DND-41 (cell line): ENCODE results near the gene CTBP2.

ENCODE experiments used
- ATAC-seq: fragments of 200-7000 bp; cut with Tn5 transposase; 3 replicates; pipeline ENCODE4 v1.9.1; 2021; ENCODE audit warnings: low read depth; ENCODE audit not compliant: insufficient read depth
- DNase-seq: peaks from one replicate; pipeline ENCODE4 v3.0.0-alpha.2; 2020
- H2AFZ ChIP-seq: 2 replicates; pipeline ENCODE4 v1.6.0; 2012; ENCODE audit warnings: low read depth, low read length
- H3K27ac ChIP-seq: 2 replicates; pipeline ENCODE4 v1.5.1; 2012; ENCODE audit warnings: low read length, inconsistent platforms
- H3K27me3 ChIP-seq: fragments of 200-600 bp; sonication (generic); 2 replicates; pipeline ENCODE4 v1.6.0; 2012; ENCODE audit warnings: low read length, mild to moderate bottlenecking, inconsistent platforms; ENCODE audit not compliant: insufficient read depth, poor library complexity
- H3K36me3 ChIP-seq: 2 replicates; pipeline ENCODE4 v1.5.1; 2012; ENCODE audit warnings: low read length, inconsistent platforms; ENCODE audit not compliant: insufficient read depth
- H3K4me1 ChIP-seq: 2 replicates; pipeline ENCODE4 v1.5.1; 2012; ENCODE audit warnings: mild to moderate bottlenecking, low read length; ENCODE audit not compliant: insufficient read depth
- H3K4me2 ChIP-seq: 2 replicates; pipeline ENCODE4 v1.6.0; 2012; ENCODE audit warnings: mild to moderate bottlenecking, moderate library complexity, low read length, inconsistent platforms; ENCODE audit not compliant: insufficient read depth
- H3K4me3 ChIP-seq, 2 experiments: fragments of 200-600 bp in 1 of 2; shearing (Covaris generic) in 1 of 2; 2 replicates each; pipeline ENCODE4 v1.5.1; 2012 to 2016; ENCODE audit warnings: inconsistent platforms in 2 of 2, low read length in 2 of 2, mild to moderate bottlenecking in 2 of 2, low read depth in 1 of 2, moderate library complexity in 1 of 2
- H3K79me2 ChIP-seq: 2 replicates; pipeline ENCODE4 v1.6.0; 2012; ENCODE audit warnings: low read length, inconsistent platforms; ENCODE audit not compliant: insufficient read depth
- H3K9ac ChIP-seq: 2 replicates; pipeline ENCODE4 v1.6.0; 2012; ENCODE audit warnings: low read depth, mild to moderate bottlenecking, inconsistent platforms, low read length, moderate library complexity
- H3K9me3 ChIP-seq: 2 replicates; pipeline ENCODE4 v1.5.1; 2012; ENCODE audit warnings: low read length, moderate library complexity, mild to moderate bottlenecking, inconsistent platforms; ENCODE audit not compliant: insufficient read depth, severe bottlenecking
- H4K20me1 ChIP-seq: 2 replicates; pipeline ENCODE4 v1.6.0; 2012; ENCODE audit warnings: low read length; ENCODE audit not compliant: insufficient read depth
- EZH2 ChIP-seq: IDR thresholded peaks from 3 replicates; pipeline ENCODE4 v1.6.1; 2012; ENCODE audit warnings: borderline replicate concordance, low read depth, mild to moderate bottlenecking, moderate library complexity, low read length, inconsistent platforms; ENCODE audit not compliant: severe bottlenecking
- TF ChIP-seq, protein P1 (sequence below): IDR thresholded peaks from 2 replicates; pipeline ENCODE4 v1.5.1; 2012; ENCODE audit warnings: borderline replicate concordance, low read length, moderate library complexity, mild to moderate bottlenecking; ENCODE audit not compliant: poor library complexity, severe bottlenecking; ENCODE audit errors: extremely low read depth

Gene CTBP2

DNA sequence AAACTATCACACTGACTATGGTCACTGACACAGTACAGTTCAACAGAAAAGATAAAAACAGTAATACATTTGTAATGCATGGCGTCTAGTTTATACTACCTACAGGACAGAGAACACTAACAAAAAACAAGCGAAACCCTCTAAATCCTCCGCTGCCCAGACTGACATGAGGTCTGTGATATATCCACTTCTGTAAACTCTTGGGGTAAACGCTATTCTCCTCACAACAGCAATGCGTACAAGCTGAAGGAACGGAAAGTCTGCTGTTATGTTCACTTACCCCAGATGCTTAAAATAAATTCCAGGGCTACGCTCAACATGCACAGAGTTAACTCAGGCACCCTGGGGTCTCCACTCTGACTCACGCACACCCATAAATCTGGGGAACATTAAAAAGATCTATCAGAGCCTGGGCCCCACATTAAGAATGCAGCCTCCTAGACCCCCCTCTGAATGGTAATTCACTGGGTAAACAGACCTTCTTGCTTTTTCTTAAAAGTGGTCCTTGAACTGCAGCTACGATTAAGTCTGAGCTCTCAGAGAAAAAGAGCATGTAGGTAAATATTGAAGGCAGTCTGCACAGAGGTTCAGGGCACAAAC, 105.6 kb downstream of the CTBP2 start:
- Histone ChIP-seq H3K27me3 (no peaks in the 10 kb centered on the region), H3K4me3 (no peak overlapping the region), H4K20me1 (peaks cover 56% of the 10 kb centered on the region), H3K27ac (no peak overlapping the region), H3K9me3 (no peaks in the 10 kb centered on the region), H3K79me2 (peaks cover 55% of the 10 kb centered on the region), H3K36me3 (no peaks in the 10 kb centered on the region), H3K4me2 (no peak overlapping the region), H3K9ac (no peak overlapping the region), H2AFZ (no peak overlapping the region), H3K4me1 (no peaks in the 10 kb centered on the region)
- DNase-seq (no peak), ATAC-seq (no peak)
- TF ChIP-seq EZH2: no peak
- TF ChIP-seq, protein P1, sequence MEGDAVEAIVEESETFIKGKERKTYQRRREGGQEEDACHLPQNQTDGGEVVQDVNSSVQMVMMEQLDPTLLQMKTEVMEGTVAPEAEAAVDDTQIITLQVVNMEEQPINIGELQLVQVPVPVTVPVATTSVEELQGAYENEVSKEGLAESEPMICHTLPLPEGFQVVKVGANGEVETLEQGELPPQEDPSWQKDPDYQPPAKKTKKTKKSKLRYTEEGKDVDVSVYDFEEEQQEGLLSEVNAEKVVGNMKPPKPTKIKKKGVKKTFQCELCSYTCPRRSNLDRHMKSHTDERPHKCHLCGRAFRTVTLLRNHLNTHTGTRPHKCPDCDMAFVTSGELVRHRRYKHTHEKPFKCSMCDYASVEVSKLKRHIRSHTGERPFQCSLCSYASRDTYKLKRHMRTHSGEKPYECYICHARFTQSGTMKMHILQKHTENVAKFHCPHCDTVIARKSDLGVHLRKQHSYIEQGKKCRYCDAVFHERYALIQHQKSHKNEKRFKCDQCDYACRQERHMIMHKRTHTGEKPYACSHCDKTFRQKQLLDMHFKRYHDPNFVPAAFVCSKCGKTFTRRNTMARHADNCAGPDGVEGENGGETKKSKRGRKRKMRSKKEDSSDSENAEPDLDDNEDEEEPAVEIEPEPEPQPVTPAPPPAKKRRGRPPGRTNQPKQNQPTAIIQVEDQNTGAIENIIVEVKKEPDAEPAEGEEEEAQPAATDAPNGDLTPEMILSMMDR: no peak

DNA sequence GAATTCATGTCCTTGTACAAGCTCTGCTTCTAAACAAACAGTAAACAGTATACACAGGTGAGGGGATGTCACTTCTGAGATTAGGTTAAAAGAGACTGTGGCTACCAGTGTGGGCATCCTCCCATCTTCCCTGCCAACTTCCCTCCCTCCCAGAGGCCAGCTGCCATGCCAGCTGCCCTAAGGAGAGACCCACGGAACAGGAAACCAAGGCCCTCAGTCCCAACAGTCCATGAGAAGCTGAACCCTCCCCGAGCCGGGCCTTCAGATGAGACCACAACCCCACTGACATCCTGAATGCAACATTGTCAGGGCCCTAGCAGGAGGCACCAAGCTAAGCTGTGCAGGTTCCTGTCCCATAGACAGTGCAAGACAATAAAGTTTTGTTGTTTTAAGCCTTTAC, 106.1 kb downstream of the CTBP2 start:
- DNase-seq: no peak
- Histone ChIP-seq H3K36me3 (no peaks in the 10 kb centered on the region), H3K9ac (no peak overlapping the region), H3K4me2 (no peak overlapping the region), H3K27ac (no peak overlapping the region), H3K9me3 (no peaks in the 10 kb centered on the region), H3K4me3 (no peak overlapping the region), H3K79me2 (peaks cover 55% of the 10 kb centered on the region), H2AFZ (no peak overlapping the region), H3K27me3 (no peaks in the 10 kb centered on the region), H4K20me1 (peaks cover 60% of the 10 kb centered on the region), H3K4me1 (no peaks in the 10 kb centered on the region)
- no peak for ATAC-seq
- TF ChIP-seq EZH2: no peak
- TF ChIP-seq, protein P1: no peak

DNA sequence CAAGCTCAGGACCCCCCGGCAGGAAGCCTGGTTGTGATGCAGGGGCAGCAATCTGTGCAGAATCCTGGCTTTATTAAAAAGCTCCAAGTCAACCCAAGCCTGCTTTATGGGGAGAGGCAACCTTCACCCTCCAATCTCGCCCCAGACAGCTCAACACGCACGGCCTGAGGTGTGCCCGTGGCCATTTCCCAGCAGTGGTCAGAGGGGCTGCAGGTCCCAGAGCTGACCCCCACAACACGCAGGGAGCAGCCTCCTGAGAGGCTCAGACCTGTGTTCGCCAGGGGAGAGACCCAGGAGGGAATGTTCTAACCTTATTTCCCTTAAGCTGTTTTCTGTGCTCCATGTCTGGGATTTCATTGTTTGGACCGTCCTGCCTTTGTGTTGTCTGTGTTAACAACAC, 108.2 kb downstream of the CTBP2 start:
- Histone ChIP-seq H3K9ac (no peak overlapping the region), H3K9me3 (no peaks in the 10 kb centered on the region), H3K27me3 (no peaks in the 10 kb centered on the region), H3K36me3 (no peaks in the 10 kb centered on the region), H4K20me1 (peaks cover 59% of the 10 kb centered on the region), H3K4me2 (no peak overlapping the region), H3K79me2 (peaks cover 47% of the 10 kb centered on the region), H3K27ac (no peak overlapping the region), H2AFZ (no peak overlapping the region), H3K4me1 (no peaks in the 10 kb centered on the region), H3K4me3 (no peak overlapping the region)
- no peak for ATAC-seq
- TF ChIP-seq, protein P1: no peak
- no peak for TF ChIP-seq EZH2
- no peak for DNase-seq

DNA sequence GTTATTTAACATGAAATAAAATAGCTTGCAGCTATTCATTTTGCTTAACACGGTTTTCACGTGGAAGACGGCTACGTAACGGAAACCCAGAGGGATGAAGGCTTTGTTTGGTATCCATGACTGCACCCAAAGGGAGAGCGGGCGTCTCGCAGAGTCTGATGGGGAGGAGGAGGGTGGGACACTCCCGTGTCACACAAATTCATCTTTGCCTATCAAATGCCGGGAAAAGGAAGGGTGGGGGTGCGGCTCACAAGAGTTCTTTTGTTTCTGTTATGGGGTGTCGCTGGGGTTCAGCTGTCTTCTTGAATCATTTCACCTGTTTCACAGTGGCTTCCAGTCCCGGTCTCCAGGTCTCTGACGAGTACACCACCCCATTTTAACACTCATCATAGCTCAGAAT, 110.0 kb downstream of the CTBP2 start:
- H3K79me2 ChIP-seq: peaks cover 42% of the 10 kb centered on the region
- H3K36me3 ChIP-seq: no peaks in the 10 kb centered on the region
- no peaks in the 10 kb centered on the region for H3K4me1 ChIP-seq
- ATAC-seq (no peak), DNase-seq (no peak)
- H3K27me3 ChIP-seq: no peaks in the 10 kb centered on the region
- no peak for TF ChIP-seq EZH2
- TF ChIP-seq, protein P1: no peak
- H3K4me2 ChIP-seq: no peak overlapping the region
- H3K9me3 ChIP-seq: no peaks in the 10 kb centered on the region
- H2AFZ ChIP-seq: no peak overlapping the region
- H4K20me1 ChIP-seq: peaks cover 47% of the 10 kb centered on the region
- no peak overlapping the region for H3K9ac ChIP-seq
- no peak overlapping the region for H3K27ac ChIP-seq
- no peak overlapping the region for H3K4me3 ChIP-seq
